OCI-LY1 (cell line): ENCODE measurements around the gene HEG1.

Experiments
- EZH2 ChIP-seq: fragments of 200-600 bp; sonication (generic), shearing (Covaris generic); IDR thresholded peaks from 2 replicates; pipeline ENCODE4 v1.8.0; 2017; ENCODE audit warnings: borderline replicate concordance, mixed run types, mild to moderate bottlenecking, antibody characterized with exemption, low read length, moderate library complexity, mixed read lengths
- TF ChIP-seq, protein P1 (sequence below): fragments of 200-600 bp; sonication (generic), shearing (Covaris generic); IDR thresholded peaks from 2 replicates; pipeline ENCODE4 v1.5.1; 2017; ENCODE audit warnings: mild to moderate bottlenecking, antibody characterized with exemption, low read length, moderate library complexity, mixed read lengths

DNA sequence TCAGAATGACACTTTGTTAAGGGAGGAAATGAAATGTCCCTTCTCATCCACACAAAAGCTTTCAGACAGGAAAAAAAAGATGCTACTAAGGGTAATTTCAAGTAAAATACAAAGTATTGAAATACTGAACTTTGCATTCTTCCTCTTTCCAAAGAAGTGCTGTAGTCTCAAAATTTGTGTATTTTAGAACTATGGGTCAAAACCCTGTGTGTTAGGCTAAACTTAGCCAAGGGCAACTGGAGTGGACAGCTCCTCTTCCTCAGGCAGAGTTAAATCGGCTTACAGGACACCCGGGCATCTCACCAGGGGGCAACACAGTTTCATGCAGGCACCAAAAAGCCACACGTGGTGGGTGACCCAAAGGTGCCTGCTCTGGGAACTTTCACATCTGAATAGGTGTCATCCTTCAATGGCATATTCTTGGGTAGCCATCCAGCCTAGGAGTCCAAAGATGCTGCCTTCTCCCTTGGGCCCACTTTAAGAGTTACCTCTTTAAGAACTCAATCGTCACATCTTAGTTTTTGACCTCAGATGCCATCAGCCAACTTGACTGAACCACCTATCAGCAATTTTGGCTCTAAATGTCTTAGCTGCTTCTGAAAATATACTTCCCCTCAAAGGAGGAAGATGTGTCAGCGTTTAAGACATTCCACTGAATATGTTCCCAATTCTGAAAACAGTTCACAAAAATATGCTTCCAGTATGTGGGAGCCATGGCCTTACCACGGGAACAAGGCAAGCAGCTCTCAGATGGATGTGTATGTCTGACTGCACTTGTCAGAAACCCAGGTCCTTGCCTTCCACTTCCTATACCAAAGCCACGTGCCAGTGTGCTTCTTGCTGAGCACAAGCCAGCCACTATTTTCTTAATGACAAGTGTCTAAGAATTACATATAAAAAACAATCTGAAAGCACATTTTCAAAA is 89.0 kb downstream of the HEG1 start:
- TF ChIP-seq EZH2 = no peak
- TF ChIP-seq, protein P1, sequence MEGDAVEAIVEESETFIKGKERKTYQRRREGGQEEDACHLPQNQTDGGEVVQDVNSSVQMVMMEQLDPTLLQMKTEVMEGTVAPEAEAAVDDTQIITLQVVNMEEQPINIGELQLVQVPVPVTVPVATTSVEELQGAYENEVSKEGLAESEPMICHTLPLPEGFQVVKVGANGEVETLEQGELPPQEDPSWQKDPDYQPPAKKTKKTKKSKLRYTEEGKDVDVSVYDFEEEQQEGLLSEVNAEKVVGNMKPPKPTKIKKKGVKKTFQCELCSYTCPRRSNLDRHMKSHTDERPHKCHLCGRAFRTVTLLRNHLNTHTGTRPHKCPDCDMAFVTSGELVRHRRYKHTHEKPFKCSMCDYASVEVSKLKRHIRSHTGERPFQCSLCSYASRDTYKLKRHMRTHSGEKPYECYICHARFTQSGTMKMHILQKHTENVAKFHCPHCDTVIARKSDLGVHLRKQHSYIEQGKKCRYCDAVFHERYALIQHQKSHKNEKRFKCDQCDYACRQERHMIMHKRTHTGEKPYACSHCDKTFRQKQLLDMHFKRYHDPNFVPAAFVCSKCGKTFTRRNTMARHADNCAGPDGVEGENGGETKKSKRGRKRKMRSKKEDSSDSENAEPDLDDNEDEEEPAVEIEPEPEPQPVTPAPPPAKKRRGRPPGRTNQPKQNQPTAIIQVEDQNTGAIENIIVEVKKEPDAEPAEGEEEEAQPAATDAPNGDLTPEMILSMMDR = no peak
